ENCODE measurements around the gene PRCP. TPM values are rescaled to one million over a fixed set of nuclear protein-coding genes. Genes with fewer than 3 reads are reported as not detected.

Gene PRCP
- polyA plus RNA-seq, 3 donors: 224 to 275 (median 264) TPM

Other genes with a start within 250 kb of the PRCP start
- gene FAM181B, start 166.6 kb downstream of the PRCP start, polyA plus RNA-seq (ENCODE audit: insufficient read length in 3 of 3): 1 to 10 TPM; 2.6 to 3.8 (median 3.3) TPM
- 1 to 10 TPM; 5.2 to 9.3 (median 7.2) TPM for gene DDIAS, start 1.3 kb upstream of the PRCP start, polyA plus RNA-seq (ENCODE audit: insufficient read length in 3 of 3)
- 1 to 10 TPM; 7.6 to 7.9 (median 7.7) TPM for gene RAB30, start 171.5 kb upstream of the PRCP start, polyA plus RNA-seq (ENCODE audit: insufficient read length in 3 of 3)

All from renal cortex interstitium (tissue), 3 donors.